HEK293T (cell line): ENCODE data around the gene IL19.

Source experiments
- CTCF ChIA-PET: fragments of 350-600 bp; formaldehyde crosslinking; extraction: SDS; loops from one replicate; lab custom pipeline; 2021; ENCODE audit warnings: antibody characterized with exemption, inconsistent platforms; lab: Yijun Ruan, JAX
- POLR2A ChIA-PET: fragments of 350-600 bp; formaldehyde crosslinking; extraction: SDS; loops from one replicate; lab custom pipeline; 2020; ENCODE audit warnings: antibody characterized with exemption, inconsistent platforms; lab: Yijun Ruan, JAX
- DNase-seq: peaks from one replicate; pipeline ENCODE4 v3.0.0; 2012; ENCODE audit warnings: mixed read lengths; ENCODE audit errors: extremely low spot score
- ARNT ChIP-seq: fragments of 450-650 bp; IDR thresholded peaks from 2 replicates; pipeline ENCODE4 v1.6.1; 2017; ENCODE audit warnings: mild to moderate bottlenecking
- BHLHE40 ChIP-seq: fragments of 450-650 bp; IDR thresholded peaks from 2 replicates; pipeline ENCODE4 v1.6.1; 2016; ENCODE audit warnings: mild to moderate bottlenecking, moderate library complexity, borderline replicate concordance
- CTBP1 ChIP-seq: fragments of 450-650 bp; IDR thresholded peaks from 2 replicates; pipeline ENCODE4 v1.6.1; 2016; ENCODE audit warnings: borderline replicate concordance
- ELF4 ChIP-seq: fragments of 450-650 bp; IDR thresholded peaks from 2 replicates; pipeline ENCODE4 v1.6.1; 2017; ENCODE audit warnings: antibody characterized with exemption
- FOXA1 ChIP-seq: fragments of 450-650 bp; IDR thresholded peaks from 2 replicates; pipeline ENCODE4 v1.6.1; 2016; ENCODE audit warnings: mild to moderate bottlenecking
- FOXK2 ChIP-seq: fragments of 450-650 bp; IDR thresholded peaks from 2 replicates; pipeline ENCODE4 v1.6.1; 2016; ENCODE audit warnings: mild to moderate bottlenecking
- FOXM1 ChIP-seq: fragments of 450-650 bp; IDR thresholded peaks from 2 replicates; pipeline ENCODE4 v1.6.1; 2017; ENCODE audit warnings: mild to moderate bottlenecking, borderline replicate concordance
- HDGF ChIP-seq: fragments of 450-650 bp; IDR thresholded peaks from 2 replicates; pipeline ENCODE4 v1.6.1; 2017; ENCODE audit warnings: antibody characterized with exemption, borderline replicate concordance
- L3MBTL2 ChIP-seq: fragments of 450-650 bp; conservative IDR thresholded peaks from 2 replicates; pipeline ENCODE4 v1.6.1; 2016; ENCODE audit warnings: mild to moderate bottlenecking
- LEF1 ChIP-seq: fragments of 450-650 bp; IDR thresholded peaks from 2 replicates; pipeline ENCODE4 v1.6.1; 2017; ENCODE audit warnings: mild to moderate bottlenecking, borderline replicate concordance
- NFRKB ChIP-seq: fragments of 450-650 bp; IDR thresholded peaks from 2 replicates; pipeline ENCODE4 v1.6.1; 2016; ENCODE audit warnings: mild to moderate bottlenecking, moderate library complexity
- SP1 ChIP-seq: fragments of 450-650 bp; IDR thresholded peaks from 2 replicates; pipeline ENCODE4 v1.6.1; 2017
- SUZ12 ChIP-seq: fragments of 450-650 bp; IDR thresholded peaks from 2 replicates; pipeline ENCODE4 v1.6.1; 2016; ENCODE audit warnings: mild to moderate bottlenecking
- TARDBP ChIP-seq: fragments of 450-650 bp; IDR thresholded peaks from 2 replicates; pipeline ENCODE4 v1.6.1; 2016
- ZNF384 ChIP-seq: fragments of 450-650 bp; IDR thresholded peaks from 2 replicates; pipeline ENCODE4 v1.6.1; 2016
- TF ChIP-seq, protein P1 (sequence below): fragments of 450-650 bp; IDR thresholded peaks from 2 replicates; pipeline ENCODE4 v1.6.1; 2016

Gene IL19

DNA sequence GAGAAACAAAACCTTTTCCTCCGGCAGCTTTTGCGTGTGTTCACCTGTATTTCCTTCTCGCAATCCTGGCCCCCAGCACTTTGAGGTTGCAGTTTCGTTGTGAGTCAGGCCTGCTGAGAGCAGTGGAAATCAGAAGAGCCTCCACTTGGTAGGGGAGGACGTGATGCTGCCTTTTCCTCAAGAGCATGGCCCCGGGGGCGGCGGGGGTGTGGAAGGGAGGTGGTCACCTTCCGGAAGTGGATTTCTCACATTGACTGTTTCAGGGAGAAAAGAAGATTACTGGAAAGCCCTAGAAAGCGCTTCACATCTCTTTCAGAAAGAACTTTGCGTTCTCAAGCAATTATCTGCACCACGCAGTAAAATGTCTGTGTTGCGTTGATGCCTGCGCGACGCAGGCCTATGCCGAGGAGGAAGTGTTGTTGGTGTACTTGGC lies 13.9 kb downstream of the IL19 start:
- POLR2A ChIA-PET = no interaction called here
- no peak for TF ChIP-seq LEF1
- CTCF ChIA-PET = no interaction called here
- DNase-seq = no peak

DNA sequence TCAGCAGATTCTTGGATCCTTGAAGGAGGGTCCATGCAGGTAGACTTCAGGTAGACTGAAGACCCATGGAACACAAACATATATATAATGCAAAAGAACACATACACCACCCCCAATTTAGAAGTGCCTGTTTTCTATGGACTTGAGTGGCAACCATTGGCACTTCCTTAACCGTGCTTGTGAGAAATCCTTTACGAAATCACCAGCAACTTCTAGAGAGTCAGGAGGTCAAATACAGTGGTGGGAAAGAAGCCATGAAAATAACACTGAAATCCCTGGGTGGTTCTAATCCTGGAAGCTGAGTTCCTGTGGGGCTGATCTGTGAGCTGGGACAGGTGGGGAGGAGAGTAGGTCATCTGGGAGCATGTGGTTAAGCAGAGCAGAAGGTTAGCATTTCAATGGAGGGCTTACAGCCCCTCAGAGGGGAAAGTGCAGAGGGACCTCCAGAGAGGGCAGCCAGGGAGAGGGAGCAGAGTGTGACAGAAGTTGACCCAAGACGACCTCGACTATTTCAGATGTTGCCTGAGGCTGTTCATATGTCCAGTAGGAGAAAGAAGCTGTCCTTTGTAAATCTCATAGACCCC lies 14.7 kb downstream of the IL19 start:
- no peak for DNase-seq
- ChIA-PET POLR2A (no interaction called here), CTCF (no interaction called here)
- TF ChIP-seq CTBP1 = no peak
- TF ChIP-seq, protein P1, sequence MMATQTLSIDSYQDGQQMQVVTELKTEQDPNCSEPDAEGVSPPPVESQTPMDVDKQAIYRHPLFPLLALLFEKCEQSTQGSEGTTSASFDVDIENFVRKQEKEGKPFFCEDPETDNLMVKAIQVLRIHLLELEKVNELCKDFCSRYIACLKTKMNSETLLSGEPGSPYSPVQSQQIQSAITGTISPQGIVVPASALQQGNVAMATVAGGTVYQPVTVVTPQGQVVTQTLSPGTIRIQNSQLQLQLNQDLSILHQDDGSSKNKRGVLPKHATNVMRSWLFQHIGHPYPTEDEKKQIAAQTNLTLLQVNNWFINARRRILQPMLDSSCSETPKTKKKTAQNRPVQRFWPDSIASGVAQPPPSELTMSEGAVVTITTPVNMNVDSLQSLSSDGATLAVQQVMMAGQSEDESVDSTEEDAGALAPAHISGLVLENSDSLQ = no peak
- no peak for TF ChIP-seq FOXK2
- no peak for TF ChIP-seq TARDBP
- no peak for TF ChIP-seq ELF4
- TF ChIP-seq HDGF = no peak
- no peak for TF ChIP-seq FOXM1
- no peak for TF ChIP-seq ARNT
- TF ChIP-seq SP1 = no peak
- no peak for TF ChIP-seq BHLHE40

DNA sequence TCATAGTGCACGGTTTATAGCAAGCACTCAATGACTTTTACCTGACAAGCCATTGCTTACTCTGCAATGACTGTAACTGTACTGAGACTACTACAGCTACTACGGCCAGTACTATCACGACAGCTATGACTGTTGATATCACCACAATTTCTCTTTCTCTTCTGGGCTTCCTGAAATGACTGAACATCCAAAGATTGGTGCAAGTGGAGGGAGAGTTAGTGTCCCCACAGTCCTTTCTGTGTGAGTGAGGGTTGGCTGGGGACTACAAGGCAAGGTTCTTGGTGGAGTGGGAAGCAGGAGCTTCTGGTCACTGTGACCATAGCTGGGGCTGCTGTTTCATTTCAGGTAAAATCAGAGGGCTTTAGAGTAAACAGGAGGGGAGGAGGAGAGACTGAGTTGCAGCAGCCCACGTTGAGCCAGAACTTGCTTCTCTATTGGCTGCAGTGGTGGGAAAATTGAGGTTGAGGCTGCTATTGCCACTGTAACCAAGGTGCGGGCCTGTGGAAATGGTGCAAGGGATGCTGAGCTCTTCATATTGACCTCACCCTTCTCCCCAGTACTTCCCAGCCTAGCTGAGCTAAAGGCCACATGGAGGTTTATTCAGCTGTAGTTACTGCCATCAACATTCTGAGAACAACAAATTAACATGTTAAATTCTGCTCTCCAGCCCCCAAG lies 15.8 kb downstream of the IL19 start:
- DNase-seq = no peak
- POLR2A ChIA-PET = no interaction called here
- CTCF ChIA-PET = no interaction called here
- TF ChIP-seq FOXA1 (no peak), TARDBP (no peak), HDGF (no peak), NFRKB (no peak), ARNT (no peak), FOXK2 (no peak), SP1 (no peak), FOXM1 (no peak), L3MBTL2 (no peak), SUZ12 (no peak), BHLHE40 (no peak), LEF1 (no peak), ZNF384 (no peak), ELF4 (no peak), CTBP1 (no peak)
- TF ChIP-seq, protein P1 = no peak

DNA sequence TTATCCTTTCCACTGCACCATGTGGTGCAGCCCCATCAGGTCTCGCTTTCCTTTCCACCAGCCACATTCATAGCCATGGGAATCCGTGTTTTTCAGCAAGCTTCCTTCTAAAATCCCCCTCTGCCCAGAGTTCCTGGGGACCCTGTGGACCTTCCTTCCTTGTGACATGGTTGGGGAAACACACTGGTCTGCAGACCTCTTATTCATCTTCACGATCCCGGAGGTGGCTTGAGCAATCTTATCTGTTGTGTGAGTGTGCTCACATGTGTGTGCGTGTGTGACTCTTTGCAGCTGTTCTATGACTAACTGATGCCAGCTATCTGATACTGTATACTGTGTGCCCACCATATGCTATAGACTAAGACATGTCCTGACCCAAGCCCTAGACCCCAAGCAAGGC lies 17.3 kb downstream of the IL19 start:
- TF ChIP-seq NFRKB (no peak), ZNF384 (no peak), ELF4 (no peak), TARDBP (no peak), LEF1 (no peak), FOXK2 (no peak), ARNT (no peak)
- TF ChIP-seq, protein P1 = no peak
- ChIA-PET CTCF (interaction anchor here (0.8 kb wide), 1 partner anchor 61 kb away, joined by 3 read pairs; no protein-coding TSS in a partner anchor), POLR2A (interaction anchor here (0.8 kb wide), 1 partner anchor 113 kb away, joined by 3 read pairs; no protein-coding TSS in a partner anchor)
- no peak for DNase-seq

DNA sequence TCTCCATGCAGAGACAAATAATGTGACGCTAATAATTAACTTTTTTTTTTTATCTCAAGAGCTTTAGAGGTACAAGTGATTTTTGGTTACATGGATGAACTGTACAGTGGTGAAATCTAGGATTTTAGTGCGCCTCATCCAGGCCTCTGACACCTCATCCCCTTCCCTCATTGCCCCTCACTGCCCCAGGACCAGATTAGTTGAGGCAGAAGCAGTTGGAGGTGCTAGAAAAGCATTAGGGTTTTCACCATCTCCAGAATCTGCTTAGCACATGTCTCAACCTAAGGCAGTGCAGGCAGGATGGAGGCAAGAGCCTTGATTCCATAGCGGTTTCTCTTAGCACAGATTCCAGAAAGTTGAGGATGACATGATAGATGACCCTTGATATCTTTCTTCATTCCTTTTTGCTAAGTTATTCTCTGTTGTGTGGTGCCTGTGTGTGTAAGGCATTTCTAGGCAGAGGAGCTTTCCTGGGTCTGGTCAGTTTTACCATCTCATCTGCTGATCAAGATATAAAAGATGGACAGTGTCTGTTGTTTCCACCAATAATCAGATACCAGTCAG lies 18.0 kb downstream of the IL19 start:
- TF ChIP-seq L3MBTL2 (no peak), FOXM1 (no peak), SUZ12 (no peak), NFRKB (no peak), FOXA1 (no peak), BHLHE40 (no peak), HDGF (no peak)
- ChIA-PET CTCF (no interaction called here), POLR2A (no interaction called here)
- no peak for DNase-seq

DNA sequence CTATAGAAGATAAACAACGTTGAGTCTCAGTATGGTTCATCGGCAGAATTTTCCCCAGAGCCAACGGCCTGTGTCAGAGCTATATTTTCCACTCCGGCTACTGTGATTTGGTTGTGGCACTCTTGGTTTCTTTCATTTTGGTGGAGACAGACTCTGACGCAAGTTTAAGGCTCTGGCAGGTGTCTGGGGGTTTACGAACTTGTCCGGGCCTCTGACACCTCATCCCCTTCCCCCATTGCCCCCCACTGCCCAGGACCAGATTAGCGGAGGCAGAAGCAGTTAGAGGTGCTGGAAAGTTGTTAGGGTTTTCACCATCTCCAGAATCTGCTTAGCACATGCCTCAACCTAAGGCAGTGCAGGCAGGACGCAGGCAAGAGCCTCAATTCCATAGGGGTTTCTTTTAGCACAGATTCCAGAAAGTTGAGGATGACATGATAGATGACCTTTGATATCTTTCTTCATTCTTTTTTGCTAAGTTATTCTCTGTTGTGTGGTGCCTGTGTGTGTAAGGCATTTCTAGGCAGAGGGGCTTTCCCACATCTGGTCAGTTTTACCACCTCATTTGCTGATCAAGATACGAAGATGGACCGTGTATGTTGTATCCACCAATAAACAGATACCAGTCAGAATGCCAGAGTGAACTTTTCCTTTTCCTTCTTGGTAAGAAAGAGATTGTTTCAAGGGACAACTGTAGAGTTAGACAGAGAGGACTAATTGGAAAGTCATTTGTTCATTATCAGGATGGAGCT lies 20.1 kb downstream of the IL19 start:
- no peak for TF ChIP-seq ELF4
- no peak for DNase-seq
- CTCF ChIA-PET = interaction anchor here (1.4 kb wide), 1 partner anchor 8 kb away, joined by 5 read pairs; no protein-coding TSS in a partner anchor
- POLR2A ChIA-PET = no interaction called here
